A549 (cell line): ENCODE measurements around the gene VSTM1.

ENCODE experiments used
- CHD2 ChIP-seq: fragments of 150-350 bp; IDR thresholded peaks from 2 replicates; pipeline ENCODE4 v1.6.1; 2014; ENCODE audit warnings: low read length; ENCODE audit not compliant: partially characterized antibody
- CTCF ChIP-seq: fragments of >200 bp; sonication (Bioruptor Twin); formaldehyde crosslinking; IDR thresholded peaks from 3 replicates; pipeline ENCODE4 v1.5.1; 2016
- ESRRA ChIP-seq: fragments of 150-350 bp; IDR thresholded peaks from 2 replicates; pipeline ENCODE4 v1.6.1; 2014; ENCODE audit warnings: mild to moderate bottlenecking, low read length, borderline replicate concordance
- JUN ChIP-seq, 2 experiments: fragments of >200 bp; sonication (Bioruptor Twin); formaldehyde crosslinking; IDR thresholded peaks; 2 replicates in 1 of 2; 3 replicates in 1 of 2; pipeline ENCODE4 v1.6.1; 2016 to 2017
- NPAS2 ChIP-seq: fragments of 250-450 bp; sonication (Bioruptor Pico); IDR thresholded peaks from 2 replicates; pipeline ENCODE4 v1.8.0; 2022; ENCODE audit warnings: mild to moderate bottlenecking, moderate library complexity, borderline replicate concordance
- POLR2A ChIP-seq: IDR thresholded peaks from 2 replicates; pipeline ENCODE4 v1.6.1; 2012; ENCODE audit warnings: mild to moderate bottlenecking, low read length
- RCOR1 ChIP-seq: fragments of 150-350 bp; IDR thresholded peaks from 2 replicates; pipeline ENCODE4 v1.6.1; 2014; ENCODE audit warnings: antibody characterized with exemption, low read length, low read depth

- TF ChIP-seq ESRRA (no peak), JUN (IDR thresholded peaks at IDR 0.05) (no peak), POLR2A (no peak), CTCF (no peak), CHD2 (no peak), NPAS2 (CRISPR knock-in tag) (no peak), RCOR1 (no peak)
These were observed 20.7 kb upstream of the VSTM1 start for GRCh38 chr19:54084410-54084809.
